ENCODE results near the gene KRTAP10-6.
"Not testable (repeated sequence)": the region's sequence is repeated elsewhere in the genome, so short reads cannot be mapped to it uniquely, and the experiment has no call there.

The KRTAP10-6 gene

DNA sequence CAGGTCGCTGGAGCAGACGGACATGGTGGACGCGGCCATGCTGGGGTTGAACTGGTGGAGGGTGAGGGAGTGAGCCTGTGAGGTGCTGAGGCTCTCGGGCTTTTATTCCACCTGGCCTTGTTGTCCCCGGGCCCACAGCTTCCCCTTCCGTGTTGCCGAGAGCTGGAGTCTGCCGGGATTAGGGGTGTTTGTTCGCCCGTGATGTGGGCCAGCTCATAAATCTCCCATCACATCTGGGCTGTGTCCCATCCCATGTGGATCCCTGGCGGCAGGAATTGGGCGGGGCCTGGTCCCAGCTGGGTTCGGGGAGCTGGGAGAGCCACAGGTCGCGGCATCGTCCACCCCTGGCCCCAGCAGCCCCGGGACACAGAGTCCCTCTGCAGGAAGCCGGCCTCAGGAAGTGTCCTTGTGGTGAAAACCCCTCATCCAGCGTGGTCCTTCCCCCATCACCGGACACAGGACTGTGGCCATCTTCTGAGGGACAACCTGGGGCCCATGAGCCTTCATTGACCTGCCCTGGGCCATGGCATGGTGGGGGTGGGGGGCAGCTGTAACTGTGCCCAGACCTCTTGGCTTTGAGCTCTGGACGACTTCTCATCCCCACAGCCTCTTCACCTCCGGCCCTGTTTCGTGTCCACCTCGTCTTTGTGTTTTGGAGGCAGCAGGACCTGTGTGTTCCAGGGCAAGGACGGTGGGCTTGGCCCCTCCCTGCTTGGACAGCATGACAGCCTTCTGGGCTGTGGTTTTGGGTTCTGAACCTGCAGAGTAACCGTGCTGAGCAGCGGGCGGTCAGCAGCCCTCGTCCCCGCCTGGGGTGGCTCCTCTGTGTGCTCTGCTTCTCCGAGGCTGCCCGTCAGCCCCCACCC lies at the start of gene KRTAP10-6:
KRTAP10-6 (minus strand) TSS at position 60 of the 866 bp plus-strand sequence; CDS start at position 39, 21 bp downstream.
- DNase-seq (ENCODE audit: low read depth, low spot score) = no peak

- no peak for DNase-seq (ENCODE audit: low read depth, low spot score)
These were observed 48.5 kb upstream of the KRTAP10-6 start for GRCh38 chr21:44640761-44641160.

DNA sequence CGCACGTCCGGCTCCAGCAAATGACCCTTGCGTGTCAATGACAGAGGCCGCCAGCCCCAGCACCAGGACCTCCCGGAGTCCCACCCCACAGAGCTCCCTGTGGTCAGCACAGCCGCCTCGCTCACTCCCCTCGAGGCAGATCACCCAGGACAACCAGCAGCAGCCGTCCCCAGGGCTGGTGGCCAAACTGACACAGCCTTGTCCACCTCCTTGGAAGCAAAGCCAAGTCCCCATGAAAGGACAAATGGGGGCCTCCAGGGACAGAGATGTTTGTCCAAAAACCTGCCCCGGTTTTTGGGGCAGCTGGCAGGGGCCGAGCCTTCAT lies 47.0 kb upstream of the KRTAP10-6 start:
- DNase-seq (ENCODE audit: low read depth, low spot score) = no peak

GRCh38 chr21:44638506-44639330 lies 46.4 kb upstream of the KRTAP10-6 start:
- DNase-seq (ENCODE audit: low read depth, low spot score) = not testable (repeated sequence)

GRCh38 chr21:44637851-44638348 lies 45.6 kb upstream of the KRTAP10-6 start:
- not testable (repeated sequence) for DNase-seq (ENCODE audit: low read depth, low spot score)

DNA sequence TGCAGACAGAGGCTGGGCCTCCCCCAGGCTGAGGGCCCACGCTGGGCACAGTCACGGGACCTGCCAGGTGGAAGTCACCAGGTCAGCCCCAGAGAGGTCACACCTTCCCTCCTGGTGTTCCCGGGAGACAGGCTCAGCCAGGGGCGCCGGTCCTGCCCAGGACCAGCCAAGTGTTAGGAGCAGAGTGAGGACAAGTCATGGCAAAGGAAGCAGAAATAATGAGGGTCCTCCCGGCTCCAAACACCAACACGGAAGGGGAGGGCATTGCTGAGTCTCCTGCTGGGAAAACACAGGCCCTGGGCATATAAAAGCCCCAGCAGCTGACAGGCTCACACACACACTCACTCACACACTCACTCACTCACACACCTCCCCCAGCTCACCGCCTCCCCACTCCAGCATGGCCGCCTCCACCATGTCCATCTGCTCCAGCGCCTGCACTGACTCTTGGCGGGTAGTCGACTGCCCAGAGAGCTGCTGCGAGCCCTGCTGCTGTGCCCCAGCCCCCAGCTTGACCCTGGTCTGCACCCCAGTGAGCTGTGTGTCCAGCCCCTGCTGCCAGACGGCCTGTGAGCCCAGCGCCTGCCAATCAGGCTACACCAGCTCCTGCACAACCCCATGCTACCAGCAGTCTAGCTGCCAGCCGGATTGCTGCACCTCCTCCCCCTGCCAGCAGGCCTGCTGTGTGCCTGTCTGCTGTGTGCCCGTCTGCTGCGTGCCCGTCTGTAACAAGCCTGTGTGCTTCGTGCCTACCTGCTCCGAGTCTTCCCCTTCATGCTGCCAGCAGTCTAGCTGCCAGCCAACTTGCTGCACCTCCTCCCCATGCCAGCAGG lies 44.9 kb upstream of the KRTAP10-6 start, which contains the start of gene KRTAP10-10:
KRTAP10-10 (plus strand) TSS at position 339 of the 833 bp plus-strand sequence; CDS start at position 401, 62 bp downstream.
- no peak for DNase-seq (ENCODE audit: low read depth, low spot score)

DNA sequence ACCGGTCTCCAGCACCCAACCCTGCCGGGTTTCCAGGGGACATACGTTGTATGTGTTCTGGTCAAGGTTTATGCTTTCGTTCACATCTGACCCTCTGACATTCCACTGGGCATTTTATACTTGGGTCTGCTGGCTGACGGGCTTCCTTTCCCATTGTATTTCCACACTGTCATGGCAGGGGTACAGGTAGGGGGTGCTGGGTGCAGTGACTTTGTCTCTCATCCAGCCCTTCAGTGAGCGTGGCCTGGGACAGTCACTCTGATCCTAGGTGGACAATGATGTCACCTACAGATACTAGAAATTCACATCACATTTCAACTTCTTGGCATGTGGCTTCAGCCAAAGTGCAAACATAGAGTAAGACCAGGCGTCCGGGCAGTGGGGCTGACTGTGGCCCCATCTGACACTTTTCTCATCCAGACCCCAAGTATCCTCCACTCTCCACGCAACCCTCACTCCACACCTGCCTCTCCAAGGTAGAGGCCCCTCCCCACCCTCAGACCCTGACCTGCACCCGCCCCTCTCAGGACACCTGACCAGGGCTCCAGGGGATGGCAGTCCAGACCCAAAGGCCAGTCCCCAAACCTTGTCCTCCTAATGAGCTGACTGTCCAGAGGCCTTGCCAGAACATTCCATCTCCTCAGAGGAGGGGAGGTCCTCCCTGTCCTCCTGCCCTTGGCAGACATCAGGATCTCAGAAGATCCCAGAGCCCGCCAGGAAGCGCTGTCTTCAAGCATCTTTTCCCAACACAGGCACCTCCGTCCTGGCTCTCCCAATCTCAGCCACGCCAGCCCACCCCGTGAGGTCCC lies 44.1 kb upstream of the KRTAP10-6 start:
- no peak for DNase-seq (ENCODE audit: low read depth, low spot score)

GRCh38 chr21:44632067-44632466 lies 39.8 kb upstream of the KRTAP10-6 start:
- no peak for DNase-seq (ENCODE audit: low read depth, low spot score)

DNA sequence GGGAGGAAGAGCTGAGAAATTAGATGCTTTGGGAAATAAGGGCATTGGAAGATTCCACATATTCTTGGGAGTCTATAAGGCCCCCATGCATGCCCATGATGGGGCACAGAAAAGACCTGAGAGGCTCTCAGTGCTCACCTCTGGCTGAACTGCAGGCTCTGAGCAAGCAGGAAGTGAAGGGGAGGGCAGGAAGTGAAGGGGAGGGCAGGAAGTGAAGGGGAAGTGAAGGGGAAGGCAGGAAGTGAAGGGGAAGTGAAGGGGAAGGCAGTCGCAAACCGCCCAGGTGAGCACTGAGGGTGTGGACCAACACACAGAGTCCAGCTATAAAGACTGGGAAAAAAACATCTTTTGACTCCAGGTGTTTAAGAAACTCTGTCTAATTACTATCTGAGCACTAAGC lies 38.1 kb upstream of the KRTAP10-6 start:
- DNase-seq (ENCODE audit: low read depth, low spot score) = no peak

DNA sequence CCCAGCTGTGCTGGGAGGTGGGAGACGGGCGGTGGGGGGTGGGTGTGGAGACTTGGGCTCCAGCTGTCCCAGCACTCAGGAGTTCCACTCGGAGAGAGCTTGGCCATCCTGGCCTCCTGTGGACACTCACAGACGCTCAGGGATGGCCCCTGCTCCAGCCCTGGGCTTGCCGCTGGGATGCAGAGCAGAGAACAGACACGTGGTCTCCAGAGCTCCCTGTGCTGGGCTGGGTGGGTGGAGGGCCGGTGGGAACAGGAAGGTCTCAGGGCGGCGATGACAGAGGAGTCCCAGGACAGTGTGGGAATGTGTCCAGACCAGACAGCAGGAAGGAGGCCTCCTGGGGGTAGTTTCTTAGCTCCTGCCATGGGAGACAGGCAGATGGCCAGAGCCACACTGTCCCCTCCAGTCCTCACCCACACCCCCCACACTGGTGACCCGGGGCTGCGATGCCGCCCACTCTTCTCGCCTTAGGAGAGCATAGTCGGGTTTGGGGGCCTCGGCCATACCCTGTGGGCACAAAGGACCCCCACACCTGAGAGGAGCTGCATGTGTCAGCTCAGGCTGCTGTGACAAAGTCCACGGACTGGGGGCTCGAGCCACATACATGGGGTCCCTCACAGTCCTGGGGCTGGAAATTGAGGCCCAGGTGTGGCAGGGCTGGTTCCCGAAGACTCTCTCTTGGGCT lies 36.5 kb upstream of the KRTAP10-6 start:
- DNase-seq (ENCODE audit: low read depth, low spot score) = no peak

GRCh38 chr21:44627831-44628233 lies 35.5 kb upstream of the KRTAP10-6 start:
- not testable (repeated sequence) for DNase-seq (ENCODE audit: low read depth, low spot score)

DNA sequence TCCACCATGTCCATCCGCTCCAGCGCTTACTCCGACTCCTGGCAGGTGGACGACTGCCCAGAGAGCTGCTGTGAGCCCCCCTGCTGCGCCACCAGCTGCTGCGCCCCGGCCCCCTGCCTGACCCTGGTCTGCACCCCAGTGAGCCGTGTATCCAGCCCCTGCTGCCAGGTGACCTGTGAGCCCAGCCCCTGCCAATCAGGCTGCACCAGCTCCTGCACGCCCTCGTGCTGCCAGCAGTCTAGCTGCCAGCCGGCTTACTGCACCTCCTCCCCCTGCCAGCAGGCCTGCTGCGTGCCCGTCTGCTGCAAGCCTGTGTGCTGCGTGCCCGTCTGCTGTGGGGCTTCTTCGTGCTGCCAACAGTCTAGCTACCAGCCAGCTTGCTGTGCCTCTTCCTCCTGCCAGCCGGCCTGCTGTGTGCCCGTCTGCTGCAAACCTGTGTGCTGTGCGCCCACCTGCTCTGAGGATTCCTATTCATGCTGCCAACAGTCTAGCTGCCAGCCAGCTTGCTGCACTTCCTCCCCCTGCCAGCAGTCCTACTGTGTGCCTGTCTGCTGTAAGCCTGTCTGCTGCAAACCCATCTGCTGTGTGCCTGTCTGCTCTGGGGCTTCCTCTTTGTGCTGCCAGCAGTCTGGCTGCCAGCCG lies 35.0 kb upstream of the KRTAP10-6 start:
- not testable (repeated sequence) for DNase-seq (ENCODE audit: low read depth, low spot score)

- no peak for DNase-seq (ENCODE audit: low read depth, low spot score)
These were observed 34.4 kb upstream of the KRTAP10-6 start, which contains the start of gene KRTAP10-9 for GRCh38 chr21:44626673-44627143. TSS of gene KRTAP10-9 (plus strand) at chr21:44627093. CDS start at chr21:44627172, 79 bp downstream.

DNA sequence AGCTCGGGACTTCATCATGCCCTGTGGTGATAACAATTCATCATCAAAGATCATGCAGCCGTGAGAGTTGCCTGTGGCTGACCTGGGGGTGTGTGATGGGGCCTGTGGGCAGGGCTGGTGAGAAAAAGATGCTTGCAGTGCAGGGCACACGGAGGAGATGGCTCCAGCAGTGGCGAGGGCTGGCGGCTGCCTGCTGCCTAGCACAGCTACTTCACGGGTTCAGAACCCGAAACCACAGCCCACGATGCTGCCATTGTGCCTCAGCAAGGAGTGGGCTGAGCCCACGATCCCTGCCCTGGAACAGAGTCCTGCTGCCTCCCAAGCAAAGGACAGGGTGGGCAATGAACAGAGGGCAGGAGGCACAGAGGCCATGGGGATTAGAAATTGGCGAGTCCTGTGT lies 34.0 kb upstream of the KRTAP10-6 start:
- no peak for DNase-seq (ENCODE audit: low read depth, low spot score)

DNA sequence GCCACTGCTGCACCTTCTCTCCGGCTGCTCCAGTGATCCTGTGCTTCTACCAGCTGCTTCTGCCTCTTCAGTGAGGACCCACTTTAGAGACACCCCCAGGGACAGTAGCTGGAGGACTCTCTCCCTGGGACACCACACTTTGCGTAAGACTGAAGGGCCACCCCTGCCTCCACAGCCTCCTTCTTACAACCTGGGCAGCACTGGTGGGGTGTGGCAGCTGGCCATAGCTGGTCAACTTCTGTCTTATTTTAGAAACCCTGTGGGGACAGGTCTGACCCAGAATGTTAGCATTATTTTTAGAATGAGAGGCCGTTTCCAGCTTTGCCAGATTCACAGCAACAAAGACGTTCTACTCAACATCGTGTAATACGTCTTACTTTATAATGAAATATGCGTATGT lies 33.5 kb upstream of the KRTAP10-6 start:
- no peak for DNase-seq (ENCODE audit: low read depth, low spot score)

- DNase-seq (ENCODE audit: low read depth, low spot score) = no peak
These were observed 31.3 kb upstream of the KRTAP10-6 start for GRCh38 chr21:44623575-44623974.

DNA sequence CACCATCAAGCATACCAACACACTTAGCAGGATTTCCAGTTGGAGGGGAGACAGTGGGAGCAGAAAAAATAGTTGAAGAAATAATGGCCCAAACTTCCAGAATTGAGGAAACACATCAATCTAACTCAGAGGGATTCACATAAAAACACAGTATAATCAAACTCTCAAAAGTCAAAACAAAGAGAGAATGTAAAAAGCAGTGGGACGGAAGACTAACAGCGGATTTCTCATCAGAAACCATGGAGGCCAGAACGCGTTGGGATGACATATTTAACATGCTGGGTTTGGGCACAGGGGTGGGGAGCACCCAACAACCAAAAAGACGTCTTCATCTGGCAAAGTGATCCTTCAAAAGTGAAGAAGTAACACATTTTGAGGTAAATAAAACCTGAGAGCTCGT lies 27.6 kb upstream of the KRTAP10-6 start:
- DNase-seq (ENCODE audit: low read depth, low spot score) = no peak

DNA sequence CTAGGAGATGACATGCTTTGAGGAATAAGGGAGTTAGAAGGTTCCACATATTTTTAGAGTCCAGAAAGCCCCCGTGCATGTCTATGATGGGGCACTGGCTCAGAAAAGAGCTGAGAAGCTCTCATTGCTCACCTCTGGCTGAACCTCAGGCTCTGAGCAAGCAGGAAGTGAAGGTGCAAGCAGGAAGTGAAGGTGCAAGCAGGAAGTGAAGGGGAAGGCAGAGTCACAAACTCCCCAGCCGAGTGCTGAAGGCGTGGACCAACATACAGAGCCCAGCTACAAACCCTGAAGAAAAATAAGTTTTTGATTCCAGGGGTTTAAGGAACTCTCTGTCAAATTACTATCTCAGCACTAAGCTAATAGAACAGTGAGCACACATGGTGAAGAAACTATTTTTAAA lies 26.6 kb upstream of the KRTAP10-6 start:
- no peak for DNase-seq (ENCODE audit: low read depth, low spot score)

DNA sequence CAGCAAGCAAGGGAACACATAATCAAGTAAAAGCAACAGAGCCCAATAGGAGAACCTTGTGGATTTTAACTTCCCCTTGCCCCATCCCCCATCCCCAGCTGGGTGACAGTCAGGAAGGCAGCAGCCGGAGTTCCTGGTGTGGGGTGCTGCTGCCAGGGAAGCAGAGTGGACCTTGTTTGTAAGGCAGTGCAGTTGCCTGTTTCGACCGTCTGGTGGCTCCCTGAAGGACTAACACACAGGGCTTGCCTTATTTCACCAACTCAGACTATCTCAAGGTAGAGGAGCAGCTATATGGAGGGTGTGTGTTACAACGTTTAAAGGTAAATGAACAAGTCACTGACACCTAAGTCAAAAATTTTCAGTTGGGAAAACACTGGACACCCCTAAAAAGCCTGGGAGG lies 26.2 kb upstream of the KRTAP10-6 start:
- no peak for DNase-seq (ENCODE audit: low read depth, low spot score)
